CD4-positive, alpha-beta T cell treated with Interleukin-15 for 1 hour (primary cell): ENCODE measurements around the gene ADAM33.

Source experiments
- DNase-seq: peaks from one replicate; pipeline ENCODE4 v3.0.0-alpha.2; 2020

The ADAM33 gene

GRCh38 chr20:3645309-3646066 is 36.3 kb downstream of the ADAM33 start:
- DNase-seq, result no peak

GRCh38 chr20:3640259-3640658 is 41.6 kb downstream of the ADAM33 start:
- DNase-seq, result no peak

GRCh38 chr20:3635346-3635745 is 46.5 kb downstream of the ADAM33 start:
- DNase-seq, result no peak

GRCh38 chr20:3633913-3634478 is 47.8 kb downstream of the ADAM33 start:
- no peak for DNase-seq

GRCh38 chr20:3632311-3633004 is 49.4 kb downstream of the ADAM33 start:
- DNase-seq, result no peak

GRCh38 chr20:3631534-3631933 is 50.3 kb downstream of the ADAM33 start:
- DNase-seq, result no peak

- no peak for DNase-seq
These were observed 51.4 kb downstream of the ADAM33 start for GRCh38 chr20:3630429-3630828.

GRCh38 chr20:3629893-3630292 is 51.9 kb downstream of the ADAM33 start:
- no peak for DNase-seq

- no peak for DNase-seq
These were observed 53.1 kb downstream of the ADAM33 start for GRCh38 chr20:3628502-3629314.

GRCh38 chr20:3627476-3627875 is 54.3 kb downstream of the ADAM33 start:
- no peak for DNase-seq

- no peak for DNase-seq
These were observed 59.4 kb downstream of the ADAM33 start for GRCh38 chr20:3622406-3622805.

GRCh38 chr20:3621111-3621510 is 60.7 kb downstream of the ADAM33 start:
- DNase-seq, result no peak
